ENCODE data around the gene RASD1. TPM values are rescaled to one million over a fixed set of nuclear protein-coding genes. Genes with fewer than 3 reads are reported as not detected.
"Not testable (repeated sequence)": the region's sequence is repeated elsewhere in the genome, so short reads cannot be mapped to it uniquely, and the experiment has no call there.

Gene RASD1
- total RNA-seq, 2 donors from 2014 or later = 20.9 to 24.6 TPM

DNA sequence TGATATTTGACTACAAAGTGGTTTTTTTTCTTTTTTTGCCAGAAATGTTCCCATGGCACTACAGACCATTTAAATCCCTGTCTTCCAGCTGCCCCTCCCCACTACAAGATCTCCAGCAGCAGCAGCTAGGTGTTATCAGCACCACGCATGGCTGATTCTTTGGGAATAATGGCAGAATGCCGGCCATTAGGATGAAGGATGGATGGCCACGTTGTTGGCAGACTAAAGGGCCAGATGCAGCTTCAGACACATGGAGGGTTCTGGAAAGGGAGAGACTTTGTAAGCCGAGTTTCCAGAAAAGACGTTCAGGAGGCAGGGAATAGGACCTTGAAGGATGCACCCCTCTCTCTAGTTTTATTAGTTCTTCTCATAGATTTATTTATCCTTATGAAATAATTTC lies 29.7 kb downstream of the RASD1 start:
- DNase-seq (no peak), ATAC-seq (no peak)
- intact Hi-C loops (cut with DNase I, micrococcal nuclease) = no loop called here

DNA sequence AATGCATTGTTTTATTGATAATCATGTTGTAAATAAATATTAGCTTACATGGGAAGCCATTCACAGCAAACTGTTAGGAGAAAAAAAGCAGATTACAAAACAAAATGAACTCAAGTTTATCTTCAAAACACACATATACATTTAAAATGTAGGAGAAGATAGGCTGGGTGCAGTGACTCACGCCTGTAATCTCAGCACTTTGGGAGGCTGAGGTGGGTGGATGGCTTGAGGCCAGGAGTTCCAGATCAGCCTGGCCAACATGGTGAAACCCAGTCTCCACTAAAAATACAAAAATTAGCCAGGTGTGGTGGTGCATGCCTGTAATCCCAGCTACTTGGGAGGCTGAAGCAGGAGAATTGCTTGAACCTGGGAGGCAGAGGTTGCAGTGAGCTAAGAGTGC lies 30.3 kb downstream of the RASD1 start:
- ATAC-seq; DNase-seq; intact Hi-C loops (cut with DNase I, micrococcal nuclease): not testable (repeated sequence)

DNA sequence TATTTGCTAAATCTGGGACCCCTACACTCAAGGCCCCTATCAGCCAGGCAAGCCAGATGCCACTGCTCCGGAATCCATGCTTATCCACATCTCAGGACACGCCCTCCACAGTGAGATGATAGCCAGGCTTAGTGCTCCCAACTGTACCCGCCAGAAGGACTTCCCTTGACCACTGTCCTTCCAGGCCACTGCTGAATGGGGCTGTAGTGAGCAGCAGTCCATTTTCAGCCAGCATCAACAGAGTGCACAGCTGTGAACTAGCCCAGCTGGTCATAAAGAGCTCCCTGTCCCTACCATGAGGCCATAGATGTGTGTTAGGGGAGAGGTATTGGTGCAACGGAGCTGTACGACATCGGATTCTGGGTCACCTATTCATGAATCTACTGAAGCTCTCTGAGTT lies 32.4 kb downstream of the RASD1 start:
- DNase-seq (no peak), ATAC-seq (no peak)
- intact Hi-C loops (cut with DNase I, micrococcal nuclease) = no loop called here

DNA sequence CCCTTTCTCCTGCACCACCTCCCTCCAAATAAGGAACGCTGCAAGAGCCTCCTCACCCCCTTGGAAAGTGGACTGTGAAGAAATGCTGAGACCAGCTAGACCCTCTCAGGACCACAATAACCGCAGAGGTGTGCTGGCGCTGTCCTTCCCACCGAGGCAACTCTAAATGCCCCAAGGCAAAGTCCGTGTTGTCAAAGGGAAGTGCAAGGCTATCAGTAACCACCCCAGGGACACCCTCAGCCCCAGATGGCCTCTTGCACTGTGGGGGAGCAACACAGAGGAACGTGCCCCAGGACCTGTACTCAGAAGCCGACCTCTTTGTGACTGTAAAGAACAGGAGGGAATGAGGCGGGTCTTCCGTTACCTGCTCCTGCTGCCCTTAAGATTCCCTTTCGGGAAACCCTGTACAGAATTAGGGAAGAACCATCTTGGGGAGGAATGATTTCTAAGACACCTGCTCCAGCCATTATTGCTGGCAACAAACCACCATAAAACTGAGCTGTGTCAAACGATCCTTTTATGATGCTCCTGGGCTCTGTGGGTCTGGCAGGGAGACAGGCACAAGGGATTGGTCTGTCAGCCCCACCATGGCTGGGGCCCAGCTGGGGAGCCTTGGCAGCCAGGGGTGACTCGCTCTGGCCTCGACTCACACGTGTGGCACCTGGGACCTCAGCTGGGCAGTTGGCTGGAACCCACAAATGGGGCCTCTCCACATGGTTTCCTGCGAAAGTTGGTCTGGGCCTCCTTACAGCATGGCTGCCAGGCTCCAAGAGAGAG lies 34.0 kb downstream of the RASD1 start:
- DNase-seq = peak in 1 of 2 donors; percentile 40
- peak; percentile 78 for ATAC-seq
- intact Hi-C loops (cut with DNase I, micrococcal nuclease) = no loop called here

- intact Hi-C loops (cut with DNase I, micrococcal nuclease) = no loop called here
- DNase-seq = no peak
- no peak for ATAC-seq
Measured at GRCh38 chr17:17460038-17460437, 36.2 kb downstream of the RASD1 start.

- intact Hi-C loops (cut with DNase I, micrococcal nuclease) = no loop called here
- ATAC-seq (peak; percentile 92), DNase-seq (no peak)
Measured at GRCh38 chr17:17457680-17458079, 38.5 kb downstream of the RASD1 start.

DNA sequence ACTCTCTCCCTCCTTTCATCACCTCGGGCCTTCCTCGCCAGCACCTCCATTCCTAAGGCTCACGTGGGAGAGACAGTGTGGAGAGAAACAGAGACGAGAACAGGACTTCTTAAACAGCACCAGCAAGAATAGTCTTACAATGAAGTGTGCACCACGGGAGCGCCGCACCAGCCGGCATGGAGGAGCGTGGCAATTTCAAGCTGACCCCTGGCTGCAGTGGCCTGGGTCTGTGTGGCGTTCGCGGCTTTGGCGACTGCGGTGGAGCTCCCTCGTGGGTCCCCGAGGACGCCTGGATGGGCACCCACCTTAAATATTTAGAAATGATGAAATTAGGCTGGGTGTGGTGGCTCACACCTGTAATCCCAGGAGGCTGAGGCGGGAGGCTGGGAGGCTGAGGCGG lies 39.9 kb downstream of the RASD1 start:
- ATAC-seq (no peak), DNase-seq (no peak)
- intact Hi-C loops (cut with DNase I, micrococcal nuclease) = no loop called here

- ATAC-seq (no peak), DNase-seq (no peak)
- intact Hi-C loops (cut with DNase I, micrococcal nuclease) = no loop called here
Measured at GRCh38 chr17:17455173-17455572, 41.0 kb downstream of the RASD1 start.

- intact Hi-C loops (cut with DNase I, micrococcal nuclease); ATAC-seq; DNase-seq: not testable (repeated sequence)
Measured at GRCh38 chr17:17454700-17455099, 41.5 kb downstream of the RASD1 start.

GRCh38 chr17:17454276-17454675 lies 41.9 kb downstream of the RASD1 start:
- ATAC-seq = no peak
- intact Hi-C loops (cut with DNase I, micrococcal nuclease) = no loop called here
- DNase-seq = no peak

GRCh38 chr17:17453088-17453487 lies 43.1 kb downstream of the RASD1 start:
- ATAC-seq (no peak), DNase-seq (no peak)
- intact Hi-C loops (cut with DNase I, micrococcal nuclease) = no loop called here

GRCh38 chr17:17448723-17449122 lies 47.5 kb downstream of the RASD1 start:
- DNase-seq (no peak), ATAC-seq (no peak)
- intact Hi-C loops (cut with DNase I, micrococcal nuclease) = no loop called here

DNA sequence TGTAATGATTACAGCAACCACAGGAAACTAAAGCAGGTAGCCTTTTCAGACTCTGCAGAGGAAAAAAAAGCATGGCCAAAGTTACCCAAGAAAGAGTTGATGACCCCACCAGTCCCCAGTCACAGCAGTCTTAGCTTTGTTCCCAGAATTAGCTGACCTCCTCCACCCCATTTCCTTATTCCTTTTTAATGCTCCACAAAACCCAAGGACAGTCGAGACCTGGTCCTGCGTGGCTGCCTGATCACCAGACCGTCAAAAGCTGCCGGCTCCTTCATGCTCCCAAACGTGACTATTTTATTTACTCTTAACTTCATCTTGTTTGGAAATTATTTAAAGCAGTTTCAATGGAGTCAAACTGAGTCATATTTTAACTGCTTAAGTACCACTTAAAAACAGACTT lies 48.1 kb downstream of the RASD1 start:
- DNase-seq (no peak), ATAC-seq (no peak)
- intact Hi-C loops (cut with DNase I, micrococcal nuclease) = no loop called here

- DNase-seq (no peak), ATAC-seq (no peak)
- intact Hi-C loops (cut with DNase I, micrococcal nuclease) = no loop called here
Measured at GRCh38 chr17:17447264-17447663, 48.9 kb downstream of the RASD1 start.

DNA sequence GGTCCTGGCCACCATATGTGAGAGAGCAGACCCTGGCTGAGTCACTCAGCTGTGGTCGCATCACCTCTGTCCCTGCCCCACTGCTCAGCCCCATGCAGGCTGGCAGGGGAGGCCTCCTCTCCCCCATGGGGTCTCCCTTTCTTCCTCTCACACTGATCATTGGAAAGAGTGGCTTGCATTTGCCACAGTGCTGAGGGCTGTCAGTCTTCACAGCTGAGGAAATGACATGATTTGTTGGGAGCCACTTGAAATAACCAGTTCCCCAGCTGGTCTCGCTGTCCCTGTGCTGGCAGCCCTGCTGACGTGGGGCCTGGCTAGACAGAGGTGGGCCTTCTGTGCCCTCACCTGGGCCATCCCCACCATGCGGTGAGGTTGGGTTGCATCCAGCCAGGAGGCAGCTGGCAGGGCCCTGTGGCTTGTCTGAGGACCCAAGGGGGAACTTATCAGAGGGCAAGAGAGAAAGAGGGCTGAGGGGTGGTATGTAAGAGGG lies 49.5 kb downstream of the RASD1 start:
- ATAC-seq (no peak), DNase-seq (no peak)
- intact Hi-C loops (cut with DNase I, micrococcal nuclease) = no loop called here

DNA sequence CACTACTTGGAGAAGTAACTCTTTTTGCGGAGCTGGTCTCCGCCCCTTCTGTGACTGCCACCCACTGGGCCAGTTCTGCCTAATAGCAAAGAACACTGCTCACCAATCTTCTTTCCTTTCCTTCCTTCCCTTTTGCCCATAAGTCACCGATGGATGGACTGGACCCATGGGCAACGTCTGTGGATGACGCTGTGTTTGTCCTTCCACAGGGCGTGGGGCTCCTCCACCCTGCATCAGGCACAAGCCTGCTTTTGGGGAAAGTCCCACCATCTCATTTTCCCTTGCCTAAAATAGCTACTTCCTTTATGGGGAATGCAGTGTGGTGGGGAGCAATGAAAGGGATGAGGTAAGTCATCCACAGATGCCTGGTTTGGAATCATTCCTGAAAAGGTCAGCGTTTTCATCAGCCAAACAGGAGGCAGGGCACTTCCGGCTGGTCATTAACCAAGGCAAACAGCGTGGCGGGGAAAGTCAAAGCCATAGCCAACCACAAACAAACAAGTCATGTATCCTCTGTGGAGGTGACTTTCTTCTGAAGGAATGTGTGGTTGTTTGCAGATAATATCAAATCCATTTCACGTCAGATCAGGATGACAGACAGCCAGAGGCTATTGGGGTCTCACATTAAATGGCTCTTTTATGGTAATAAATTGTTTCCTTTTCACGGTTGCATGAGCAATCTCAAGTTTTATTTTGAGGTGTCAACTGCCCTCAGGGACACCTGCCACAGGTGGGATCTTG lies 50.1 kb downstream of the RASD1 start:
- peak; percentile 84 for ATAC-seq
- intact Hi-C loops (cut with DNase I, micrococcal nuclease) = no loop called here
- DNase-seq = no peak

- no peak for ATAC-seq
- intact Hi-C loops (cut with DNase I, micrococcal nuclease) = no loop called here
- no peak for DNase-seq
Measured at GRCh38 chr17:17445296-17445924, 50.8 kb downstream of the RASD1 start.
